HCT116 (cell line): Measurements from ENCODE around the gene THBS1. TPM values are rescaled to one million over a fixed set of nuclear protein-coding genes. Genes with fewer than 3 reads are reported as not detected.
A peak's percentile ranks its signal among the peaks of the same experiment; 100 is the strongest.

Experiments
- ATAC-seq: fragments of 200-7000 bp; cut with Tn5 transposase; 2 replicates; pipeline ENCODE4 v1.9.1; 2020; ENCODE audit warnings: mild to moderate bottlenecking, moderate library complexity
- BruUV-seq: library from RNA; stranded (reverse); fragments of 400-500 nt; replicated peaks from 2 replicates; lab custom pipeline; 2021; lab: Mats Ljungman, UMichigan
- CTCF ChIA-PET: fragments of 300-600 bp; sonication (Branson Sonifier 250); formaldehyde crosslinking; loops from one replicate; lab custom pipeline; 2021; ENCODE audit warnings: antibody characterized with exemption; lab: Charles Lee
- POLR2A ChIA-PET: fragments of 300-600, 350-600 bp; sonication (Branson Sonifier 250); formaldehyde crosslinking; loops from one replicate; lab custom pipeline; 2021; ENCODE audit warnings: antibody characterized with exemption; lab: Charles Lee
- RAD21 ChIA-PET, 2 experiments: fragments of 300-600 bp; sonication (Branson Sonifier 250); formaldehyde crosslinking; loops; one replicate each; lab custom pipeline; 2023; ENCODE audit warnings: low total read pairs in 2 of 2; ENCODE audit not compliant: uncharacterized antibody in 2 of 2, unreplicated experiment in 2 of 2, low non-redundant PET in 1 of 2; lab: Charles Lee
- DNase-seq: peaks from one replicate; pipeline ENCODE4 v3.0.0-alpha.2; 2010; ENCODE audit warnings: low read depth, low spot score
- H2AFZ ChIP-seq: fragments of 200-600 bp; shearing (Covaris generic), sonication (generic); 2 replicates; pipeline ENCODE4 v1.6.1; 2017; ENCODE audit warnings: low read depth, mixed run types, mixed read lengths, antibody characterized with exemption, low read length; ENCODE audit not compliant: poor library complexity, severe bottlenecking
- H3K27ac ChIP-seq: 2 replicates; pipeline ENCODE4 v1.5.1; 2012; ENCODE audit warnings: low read depth, low read length
- H3K27me3 ChIP-seq: fragments of 200-600 bp; sonication (generic); 2 replicates; pipeline ENCODE4 v1.6.1; 2016; ENCODE audit warnings: mixed run types, low read length, mixed read lengths; ENCODE audit not compliant: insufficient read depth
- H3K36me3 ChIP-seq, 2 experiments: fragments of 200-500 bp in 1 of 2; fragments of 200-600 bp in 1 of 2; sonication (Bioruptor generic) in 1 of 2; sonication (generic) in 1 of 2; 2 replicates each; pipeline versions ENCODE4 v1.5.1 to v1.6.1; 2014 to 2016; ENCODE audit warnings: low read length in 2 of 2, inconsistent platforms in 1 of 2, mixed read lengths in 1 of 2, mixed run types in 1 of 2; ENCODE audit not compliant: insufficient read depth in 2 of 2, control insufficient read depth in 1 of 2
- H3K4me1 ChIP-seq, 2 experiments: fragments of 200-600 bp in 1 of 2; sonication (generic) in 1 of 2; 2 replicates each; pipeline versions ENCODE4 v1.5.1 to v1.6.1; 2012 to 2017; ENCODE audit warnings: low read length in 2 of 2, inconsistent platforms in 1 of 2, mild to moderate bottlenecking in 1 of 2, mixed read lengths in 1 of 2, mixed run types in 1 of 2, moderate library complexity in 1 of 2; ENCODE audit not compliant: insufficient read depth in 2 of 2, control insufficient read depth in 1 of 2
- H3K4me2 ChIP-seq: fragments of 200-600 bp; sonication (generic); 2 replicates; pipeline ENCODE4 v1.6.1; 2017; ENCODE audit warnings: mixed run types, low read length, mixed read lengths
- H3K4me3 ChIP-seq, 2 experiments: fragments of 200-600 bp in 1 of 2; sonication (generic) in 1 of 2; replicated peaks in 1 of 2; 2 replicates each; pipeline ENCODE4 v1.5.1; 2011 to 2016; ENCODE audit warnings: low read length in 2 of 2, control low read depth in 1 of 2, low read depth in 1 of 2, mild to moderate bottlenecking in 1 of 2, mixed read lengths in 1 of 2, mixed run types in 1 of 2
- H3K79me2 ChIP-seq: fragments of 200-600 bp; sonication (generic); 2 replicates; pipeline ENCODE4 v1.6.1; 2017; ENCODE audit warnings: mild to moderate bottlenecking, mixed run types, low read length, moderate library complexity, mixed read lengths; ENCODE audit not compliant: insufficient read depth
- H3K9ac ChIP-seq: fragments of 200-600 bp; sonication (generic); 2 replicates; pipeline ENCODE4 v1.6.1; 2016; ENCODE audit warnings: low read length, mixed read lengths
- H3K9me2 ChIP-seq: fragments of 200-600 bp; sonication (generic), shearing (Covaris generic); 2 replicates; pipeline ENCODE4 v1.6.1; 2017; ENCODE audit warnings: mixed run types, mild to moderate bottlenecking, moderate library complexity; ENCODE audit not compliant: insufficient read depth
- H3K9me3 ChIP-seq, 2 experiments: fragments of 200-500 bp in 1 of 2; fragments of 200-600 bp in 1 of 2; sonication (Bioruptor generic) in 1 of 2; sonication (generic) in 1 of 2; 2 replicates each; pipeline ENCODE4 v1.6.1; 2014 to 2017; ENCODE audit warnings: low read length in 2 of 2, mixed read lengths in 2 of 2, inconsistent platforms in 1 of 2, low read depth in 1 of 2, mild to moderate bottlenecking in 1 of 2, mixed run types in 1 of 2, moderate library complexity in 1 of 2; ENCODE audit not compliant: control insufficient read depth in 1 of 2, insufficient read depth in 1 of 2
- H4K20me1 ChIP-seq: fragments of 200-600 bp; sonication (generic), shearing (Covaris generic); 2 replicates; pipeline ENCODE4 v1.6.1; 2017; ENCODE audit warnings: mixed run types, mild to moderate bottlenecking, moderate library complexity; ENCODE audit not compliant: insufficient read depth
- CBX3 ChIP-seq: IDR thresholded peaks from 2 replicates; pipeline ENCODE4 v1.6.1; 2012; ENCODE audit warnings: low read depth
- CEBPB ChIP-seq: IDR thresholded peaks from 2 replicates; pipeline ENCODE4 v1.6.1; 2012; ENCODE audit warnings: low read depth
- CTCF ChIP-seq, 3 experiments: fragments of 200-600 bp in 1 of 3; sonication (generic) in 1 of 3; IDR thresholded peaks in 2 of 3; conservative IDR thresholded peaks in 1 of 3; 2 replicates each; pipeline ENCODE4 v1.5.1; 2012 to 2017; ENCODE audit warnings: low read depth in 2 of 3, low read length in 2 of 3, antibody characterized with exemption in 1 of 3, borderline replicate concordance in 1 of 3, control low read depth in 1 of 3, mild to moderate bottlenecking in 1 of 3, mixed read lengths in 1 of 3, mixed run types in 1 of 3, moderate library complexity in 1 of 3; ENCODE audit not compliant: insufficient read depth in 1 of 3
- EZH2phosphoT487 ChIP-seq: fragments of 200-600 bp; IDR thresholded peaks from 2 replicates; pipeline ENCODE4 v1.6.1; 2018; ENCODE audit warnings: antibody characterized with exemption, borderline replicate concordance
- FOSL1 ChIP-seq: IDR thresholded peaks from 2 replicates; pipeline ENCODE4 v1.6.1; 2012; ENCODE audit warnings: low read depth
- JUND ChIP-seq: IDR thresholded peaks from 2 replicates; pipeline ENCODE4 v1.6.1; 2012
- MAX ChIP-seq: IDR thresholded peaks from 2 replicates; pipeline ENCODE4 v1.6.1; 2012
- POLR2AphosphoS5 ChIP-seq: IDR thresholded peaks from 2 replicates; pipeline ENCODE4 v1.6.1; 2011; ENCODE audit warnings: mild to moderate bottlenecking, low read depth, low read length, moderate library complexity
- REST ChIP-seq: IDR thresholded peaks from 2 replicates; pipeline ENCODE4 v1.6.1; 2012; ENCODE audit warnings: low read depth
- SIN3A ChIP-seq: IDR thresholded peaks from 2 replicates; pipeline ENCODE4 v1.6.1; 2012; ENCODE audit warnings: low read depth
- SRF ChIP-seq: IDR thresholded peaks from 2 replicates; pipeline ENCODE4 v1.6.1; 2012; ENCODE audit warnings: low read depth
- TCF7L2 ChIP-seq: IDR thresholded peaks from 2 replicates; pipeline ENCODE4 v1.7.0; 2011; ENCODE audit warnings: borderline replicate concordance, inconsistent platforms; ENCODE audit not compliant: insufficient read depth, insufficient read length; ENCODE audit errors: extremely low read depth
- YY1 ChIP-seq: IDR thresholded peaks from 2 replicates; pipeline ENCODE4 v1.6.1; 2011; ENCODE audit warnings: low read length, low read depth, moderate library complexity, mild to moderate bottlenecking; ENCODE audit not compliant: insufficient replicate concordance; ENCODE audit errors: extremely low read depth
- ZFX ChIP-seq: fragments of 450-650 bp; IDR thresholded peaks from 2 replicates; pipeline ENCODE4 v1.6.1; 2017
- ZNF274 ChIP-seq: fragments of 200-500 bp; sonication (Bioruptor generic); IDR thresholded peaks from 2 replicates; pipeline ENCODE4 v1.6.1; 2014; ENCODE audit warnings: mild to moderate bottlenecking, low read depth, low read length, inconsistent platforms
- intact Hi-C: fragments of 100-400 bp; cut with micrococcal nuclease; formaldehyde crosslinking; loops from 2 replicates; pipeline ENCODE4 v1.10.0; 2022
- total RNA-seq: library from RNA; stranded (reverse); gene quantifications from one replicate; pipeline ENCODE4 v1.2.1, GENCODE V29; 2021; ENCODE audit not compliant: unreplicated experiment

The THBS1 gene
- total RNA-seq, 1 experiment from 2014 or later, result 6.3 TPM

GRCh38 chr15:39631357-39631756, 50.5 kb downstream of the THBS1 start:
- H3K36me3 ChIP-seq, result no peaks in the 10 kb centered on the region
- ChIA-PET RAD21 (no interaction called here), POLR2A (no interaction called here), CTCF (no interaction called here)
- DNase-seq (no peak), ATAC-seq (peak; percentile 63)
- intact Hi-C loops, result no loop called here
- H2AFZ ChIP-seq, result no peak overlapping the region
- H3K4me1 ChIP-seq, result peaks cover 0 to 19% of the 10 kb centered on the region in 2 experiments; a peak in 2 of 4 replicates
- H3K27me3 ChIP-seq, result no peaks in the 10 kb centered on the region
- no peak overlapping the region for H3K4me2 ChIP-seq
- no peak overlapping the region for H3K4me3 ChIP-seq
- no peak overlapping the region for H3K9ac ChIP-seq
- TF ChIP-seq SRF (no peak), FOSL1 (0 out of 2 replicates have a peak, but pooled peaks have one; percentile 21)
- H3K9me2 ChIP-seq, result no peaks in the 10 kb centered on the region
- no peaks in the 10 kb centered on the region for H3K9me3 ChIP-seq
- H3K79me2 ChIP-seq, result no peaks in the 10 kb centered on the region
- BruUV-seq, result no TSS peak
- H4K20me1 ChIP-seq, result no peaks in the 10 kb centered on the region
- H3K27ac ChIP-seq, result no peak overlapping the region

GRCh38 chr15:39638041-39638440, 57.2 kb downstream of the THBS1 start:
- H3K9ac ChIP-seq, result no peak overlapping the region
- RAD21 ChIA-PET, result no interaction called here
- intact Hi-C loops, result no loop called here
- H3K79me2 ChIP-seq, result no peaks in the 10 kb centered on the region
- H3K9me3 ChIP-seq, result no peaks in the 10 kb centered on the region
- H3K27ac ChIP-seq, result no peak overlapping the region
- H3K4me1 ChIP-seq, result peaks cover 16 to 21% of the 10 kb centered on the region in 2 experiments
- no peak overlapping the region for H3K4me3 ChIP-seq
- CTCF ChIA-PET, result no interaction called here
- H3K4me2 ChIP-seq, result no peak overlapping the region
- BruUV-seq, result no TSS peak
- H3K9me2 ChIP-seq, result no peaks in the 10 kb centered on the region
- no peaks in the 10 kb centered on the region for H3K27me3 ChIP-seq
- DNase-seq, result no peak
- POLR2A ChIA-PET, result no interaction called here
- no peak overlapping the region for H2AFZ ChIP-seq
- H3K36me3 ChIP-seq, result no peaks in the 10 kb centered on the region
- H4K20me1 ChIP-seq, result no peaks in the 10 kb centered on the region
- ATAC-seq, result no peak
- TF ChIP-seq SIN3A (no peak), ZNF274 (no peak), JUND (no peak), CTCF (IDR thresholded peaks at IDR 0.05 in 2 of 3, conservative IDR thresholded peaks at IDR 0.05 in 1 of 3; ENCODE audit: borderline replicate concordance in 1 of 3, insufficient read depth in 1 of 3, low read depth in 2 of 3, low read length in 2 of 3) (no peak), CBX3 (no peak), SRF (no peak), CEBPB (no peak), REST (no peak), EZH2phosphoT487 (no peak), MAX (no peak), YY1 (no peak), TCF7L2 (no peak), FOSL1 (no peak), ZFX (no peak), POLR2AphosphoS5 (no peak)
